ENCODE data around the gene PID1. TPM values are rescaled to one million over a fixed set of nuclear protein-coding genes. Genes with fewer than 3 reads are reported as not detected.

PID1 gene
- total RNA-seq, 1 donor from 2014 or later: 10.7 TPM

DNA sequence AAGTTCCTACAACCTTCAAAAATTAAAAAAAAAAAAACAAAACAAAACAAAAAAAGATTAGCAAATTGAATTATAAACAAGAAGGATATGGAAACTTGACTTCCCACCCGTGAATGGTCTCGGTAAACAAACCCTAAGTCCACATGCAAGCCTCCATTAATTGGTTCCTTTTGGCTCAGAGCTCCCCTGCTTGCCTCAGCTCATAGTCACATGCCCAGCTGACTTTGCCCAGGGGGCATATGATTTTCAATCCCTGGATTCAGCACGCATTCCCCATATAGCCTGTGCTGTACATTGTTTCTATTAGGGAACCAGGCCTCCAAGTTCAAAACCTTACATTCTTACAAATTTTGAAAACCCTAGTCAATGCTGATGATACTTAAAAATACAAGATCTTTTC, 95.0 kb downstream of the PID1 start:
- Mint-ChIP-seq H3K36me3 (ENCODE audit: low read depth, unreplicated experiment) (peaks cover 10% of the 10 kb centered on the region), H3K9me3 (ENCODE audit: unreplicated experiment) (peaks cover 11% of the 10 kb centered on the region), H3K27ac (ENCODE audit: unreplicated experiment) (no peak overlapping the region), H3K27me3 (ENCODE audit: low read depth, unreplicated experiment) (no peaks in the 10 kb centered on the region), H3K4me3 (ENCODE audit: unreplicated experiment) (no peak overlapping the region), H3K4me1 (ENCODE audit: low read depth, unreplicated experiment) (peaks cover 1% of the 10 kb centered on the region)
- TF ChIP-seq EZH2 (IDR thresholded peaks at IDR 0.05; ENCODE audit: insufficient read depth, low read length): no peak
- TF ChIP-seq, protein P1, sequence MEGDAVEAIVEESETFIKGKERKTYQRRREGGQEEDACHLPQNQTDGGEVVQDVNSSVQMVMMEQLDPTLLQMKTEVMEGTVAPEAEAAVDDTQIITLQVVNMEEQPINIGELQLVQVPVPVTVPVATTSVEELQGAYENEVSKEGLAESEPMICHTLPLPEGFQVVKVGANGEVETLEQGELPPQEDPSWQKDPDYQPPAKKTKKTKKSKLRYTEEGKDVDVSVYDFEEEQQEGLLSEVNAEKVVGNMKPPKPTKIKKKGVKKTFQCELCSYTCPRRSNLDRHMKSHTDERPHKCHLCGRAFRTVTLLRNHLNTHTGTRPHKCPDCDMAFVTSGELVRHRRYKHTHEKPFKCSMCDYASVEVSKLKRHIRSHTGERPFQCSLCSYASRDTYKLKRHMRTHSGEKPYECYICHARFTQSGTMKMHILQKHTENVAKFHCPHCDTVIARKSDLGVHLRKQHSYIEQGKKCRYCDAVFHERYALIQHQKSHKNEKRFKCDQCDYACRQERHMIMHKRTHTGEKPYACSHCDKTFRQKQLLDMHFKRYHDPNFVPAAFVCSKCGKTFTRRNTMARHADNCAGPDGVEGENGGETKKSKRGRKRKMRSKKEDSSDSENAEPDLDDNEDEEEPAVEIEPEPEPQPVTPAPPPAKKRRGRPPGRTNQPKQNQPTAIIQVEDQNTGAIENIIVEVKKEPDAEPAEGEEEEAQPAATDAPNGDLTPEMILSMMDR (IDR thresholded peaks at IDR 0.05; ENCODE audit: insufficient read depth, low read depth, low read length): no peak
- Histone ChIP-seq H3K4me2 (ENCODE audit: low read length) (no peak overlapping the region), H3K9me3 (ENCODE audit: insufficient read depth, low read depth, low read length) (no peaks in the 10 kb centered on the region), H3K79me2 (ENCODE audit: insufficient read depth, low read length) (no peaks in the 10 kb centered on the region), H3K36me3 (ENCODE audit: insufficient read depth, low read length) (no peaks in the 10 kb centered on the region), H3K27ac (ENCODE audit: low read depth, low read length) (no peak overlapping the region), H3K9ac (ENCODE audit: low read length) (no peak overlapping the region), H3K27me3 (ENCODE audit: insufficient read depth, low read length) (no peaks in the 10 kb centered on the region), H2AFZ (ENCODE audit: low read depth, low read length) (no peak overlapping the region), H3K4me3 (ENCODE audit: insufficient read depth, low read depth, low read length) (no peak overlapping the region), H4K20me1 (ENCODE audit: insufficient read depth, low read length) (no peaks in the 10 kb centered on the region), H3K4me1 (ENCODE audit: insufficient read depth, low read length) (no peaks in the 10 kb centered on the region)
- no peak for DNase-seq (ENCODE audit: low read depth)
- FAIRE-seq: no peak

DNA sequence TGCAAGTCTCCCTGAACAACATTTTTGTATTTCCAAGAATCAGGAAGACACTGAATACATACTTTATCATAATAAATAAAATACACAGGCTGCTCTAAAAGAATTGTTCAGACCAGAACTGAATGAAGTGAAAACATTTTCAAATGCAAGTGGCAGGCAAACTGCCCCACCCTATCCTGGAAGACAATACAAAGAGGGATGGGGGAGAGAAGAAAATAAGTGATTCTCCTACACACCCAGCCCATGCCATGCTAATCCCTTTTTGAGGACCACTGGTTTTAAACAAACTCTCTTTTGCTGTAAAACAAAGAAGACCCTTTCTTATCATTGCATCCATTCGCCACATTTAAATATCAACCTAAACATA, 95.6 kb downstream of the PID1 start:
- no peak for FAIRE-seq
- TF ChIP-seq, protein P1 (IDR thresholded peaks at IDR 0.05; ENCODE audit: insufficient read depth, low read depth, low read length): no peak
- TF ChIP-seq EZH2 (IDR thresholded peaks at IDR 0.05; ENCODE audit: insufficient read depth, low read length): no peak

DNA sequence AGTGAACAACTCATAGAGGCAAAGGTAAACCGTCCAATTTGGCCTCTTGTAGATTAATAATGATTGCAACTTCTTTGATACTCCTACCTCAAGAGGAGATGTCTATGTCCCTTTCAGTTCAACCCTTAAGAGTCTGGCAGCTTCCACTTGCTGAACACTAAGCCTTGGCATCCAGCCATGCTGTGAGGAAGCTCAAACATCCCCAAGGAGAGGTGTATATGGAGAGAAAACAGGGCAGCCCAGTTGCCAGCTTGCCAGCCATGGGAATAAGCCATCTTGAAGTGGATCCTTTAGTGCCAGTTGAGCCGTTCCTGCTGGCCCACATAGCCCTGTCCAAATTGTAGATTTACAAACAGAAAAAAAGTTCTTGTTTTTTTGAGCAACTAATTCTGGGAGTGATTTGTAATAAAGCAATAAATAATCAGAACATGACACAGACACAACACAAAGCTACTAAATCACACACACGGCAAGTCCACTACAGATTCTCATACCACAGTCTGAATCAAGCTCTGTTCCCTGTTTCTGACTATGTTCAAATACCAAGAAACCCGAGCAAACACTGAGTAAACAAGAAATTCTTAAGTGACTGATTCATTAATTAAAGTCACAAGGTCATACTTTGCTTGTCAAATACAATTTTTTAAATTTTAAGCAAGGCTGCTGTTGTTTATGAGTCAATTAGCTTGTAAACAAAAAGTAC, 96.1 kb downstream of the PID1 start:
- H3K27me3 Mint-ChIP-seq (ENCODE audit: low read depth, unreplicated experiment): no peaks in the 10 kb centered on the region
- no peak overlapping the region for H3K27ac Mint-ChIP-seq (ENCODE audit: unreplicated experiment)
- H3K4me2 ChIP-seq (ENCODE audit: low read length): no peak overlapping the region
- DNase-seq (ENCODE audit: low read depth): peak; percentile 5
- no peak overlapping the region for H2AFZ ChIP-seq (ENCODE audit: low read depth, low read length)
- no peaks in the 10 kb centered on the region for H3K9me3 ChIP-seq (ENCODE audit: insufficient read depth, low read depth, low read length)
- no peaks in the 10 kb centered on the region for H3K36me3 ChIP-seq (ENCODE audit: insufficient read depth, low read length)
- no peaks in the 10 kb centered on the region for H3K79me2 ChIP-seq (ENCODE audit: insufficient read depth, low read length)
- H3K9ac ChIP-seq (ENCODE audit: low read length): no peak overlapping the region
- peaks cover 1% of the 10 kb centered on the region for H3K4me1 Mint-ChIP-seq (ENCODE audit: low read depth, unreplicated experiment)
- H3K27me3 ChIP-seq (ENCODE audit: insufficient read depth, low read length): no peaks in the 10 kb centered on the region
- H3K36me3 Mint-ChIP-seq (ENCODE audit: low read depth, unreplicated experiment): peaks cover 10% of the 10 kb centered on the region
- H3K9me3 Mint-ChIP-seq (ENCODE audit: unreplicated experiment): peaks cover 11% of the 10 kb centered on the region
- H3K4me1 ChIP-seq (ENCODE audit: insufficient read depth, low read length): no peaks in the 10 kb centered on the region
- peak; percentile 59 for FAIRE-seq
- no peak overlapping the region for H3K27ac ChIP-seq (ENCODE audit: low read depth, low read length)
- no peaks in the 10 kb centered on the region for H4K20me1 ChIP-seq (ENCODE audit: insufficient read depth, low read length)
- TF ChIP-seq, protein P1 (IDR thresholded peaks at IDR 0.05; ENCODE audit: insufficient read depth, low read depth, low read length): no peak
- no peak for TF ChIP-seq EZH2 (IDR thresholded peaks at IDR 0.05; ENCODE audit: insufficient read depth, low read length)
- no peak overlapping the region for H3K4me3 ChIP-seq (ENCODE audit: insufficient read depth, low read depth, low read length)
- no peak overlapping the region for H3K4me3 Mint-ChIP-seq (ENCODE audit: unreplicated experiment)

More for the DNA sequence above, 95.6 kb downstream of the PID1 start:
- H3K4me2 ChIP-seq (ENCODE audit: low read length): no peak overlapping the region
- Mint-ChIP-seq H3K36me3 (ENCODE audit: low read depth, unreplicated experiment) (peaks cover 10% of the 10 kb centered on the region), H3K4me1 (ENCODE audit: low read depth, unreplicated experiment) (peaks cover 1% of the 10 kb centered on the region), H3K27ac (ENCODE audit: unreplicated experiment) (no peak overlapping the region), H3K27me3 (ENCODE audit: low read depth, unreplicated experiment) (no peaks in the 10 kb centered on the region), H3K4me3 (ENCODE audit: unreplicated experiment) (no peak overlapping the region), H3K9me3 (ENCODE audit: unreplicated experiment) (peaks cover 11% of the 10 kb centered on the region)
- no peaks in the 10 kb centered on the region for H4K20me1 ChIP-seq (ENCODE audit: insufficient read depth, low read length)
- no peaks in the 10 kb centered on the region for H3K4me1 ChIP-seq (ENCODE audit: insufficient read depth, low read length)
- no peaks in the 10 kb centered on the region for H3K36me3 ChIP-seq (ENCODE audit: insufficient read depth, low read length)
- H2AFZ ChIP-seq (ENCODE audit: low read depth, low read length): no peak overlapping the region
- H3K79me2 ChIP-seq (ENCODE audit: insufficient read depth, low read length): no peaks in the 10 kb centered on the region
- no peaks in the 10 kb centered on the region for H3K9me3 ChIP-seq (ENCODE audit: insufficient read depth, low read depth, low read length)
- DNase-seq (ENCODE audit: low read depth): no peak
- H3K9ac ChIP-seq (ENCODE audit: low read length): no peak overlapping the region
- no peaks in the 10 kb centered on the region for H3K27me3 ChIP-seq (ENCODE audit: insufficient read depth, low read length)
- H3K4me3 ChIP-seq (ENCODE audit: insufficient read depth, low read depth, low read length): no peak overlapping the region
- no peak overlapping the region for H3K27ac ChIP-seq (ENCODE audit: low read depth, low read length)
